NCI-H2029 (cell line): Measurements from ENCODE around the gene TPCN2.

Experiments
- DNase-seq: peaks from one replicate; lab custom pipeline; 2025; lab: John Stamatoyannopoulos, UW

Gene TPCN2

GRCh38 chr11:69039501-69039900 is 9.2 kb upstream of the TPCN2 start:
- DNase-seq = no peak

- DNase-seq = no peak
Measured at GRCh38 chr11:69040051-69040450, 8.7 kb upstream of the TPCN2 start.

- no peak for DNase-seq
Measured at GRCh38 chr11:69040581-69041260, 8.0 kb upstream of the TPCN2 start.

GRCh38 chr11:69041516-69041915 is 7.2 kb upstream of the TPCN2 start:
- no peak for DNase-seq

- DNase-seq = peak; percentile 8
Measured at GRCh38 chr11:69044111-69045013, 4.4 kb upstream of the TPCN2 start.

GRCh38 chr11:69048031-69048693 is 570 bp upstream of the TPCN2 start:
- DNase-seq = no peak

GRCh38 chr11:69049490-69049867 is 747 bp downstream of the TPCN2 start:
- DNase-seq = no peak

- DNase-seq = no peak
Measured at GRCh38 chr11:69050592-69051380, 2.1 kb downstream of the TPCN2 start.

GRCh38 chr11:69051381-69052342 is 2.9 kb downstream of the TPCN2 start:
- DNase-seq = no peak

- no peak for DNase-seq
Measured at GRCh38 chr11:69052343-69053168, 3.8 kb downstream of the TPCN2 start.

- no peak for DNase-seq
Measured at GRCh38 chr11:69053169-69053477, 4.4 kb downstream of the TPCN2 start.

- DNase-seq = no peak
Measured at GRCh38 chr11:69053546-69054396, 5.0 kb downstream of the TPCN2 start.

GRCh38 chr11:69054397-69055211 is 5.9 kb downstream of the TPCN2 start:
- DNase-seq = no peak

- DNase-seq = no peak
Measured at GRCh38 chr11:69055212-69055586, 6.5 kb downstream of the TPCN2 start.

GRCh38 chr11:69055598-69056516 is 7.1 kb downstream of the TPCN2 start:
- DNase-seq = no peak

GRCh38 chr11:69057236-69057635 is 8.5 kb downstream of the TPCN2 start:
- no peak for DNase-seq

- DNase-seq = no peak
Measured at GRCh38 chr11:69057801-69058200, 9.1 kb downstream of the TPCN2 start.
